Heart left ventricle (tissue), 16 donors: ENCODE measurements around the gene ACRV1. TPM values are rescaled to one million over a fixed set of nuclear protein-coding genes. Genes with fewer than 3 reads are reported as not detected.

Experiments used
- ATAC-seq, 4 donors: fragments of 200-7000 bp; cut with Tn5 transposase; one replicate each; pipeline ENCODE4 v1.9.1; 2020 to 2022; ENCODE audit warnings: moderate library complexity in 4 of 4, mild to moderate bottlenecking in 3 of 4, moderate number of reproducible peaks in 1 of 4
- DNase-seq, 5 donors: peaks; one replicate each; pipeline ENCODE4 v3.0.0-alpha.2; 2020
- H3K27ac ChIP-seq, 12 donors: fragments of 200-600 bp; sonication (generic) in 4 of 12; one replicate each; pipeline versions ENCODE4 v1.5.0 to v1.8.0; 2016 to 2022; ENCODE audit warnings: mild to moderate bottlenecking in 2 of 12
- H3K27me3 ChIP-seq, 9 donors: fragments of 200-600 bp; sonication (generic) in 2 of 9; one replicate each; pipeline versions ENCODE4 v1.5.1 to v1.8.0; 2016 to 2022; ENCODE audit warnings: mild to moderate bottlenecking in 3 of 9
- H3K36me3 ChIP-seq, 9 donors: fragments of 200-600 bp; sonication (generic) in 2 of 9; one replicate each; pipeline versions ENCODE4 v1.5.0 to v1.8.0; 2018 to 2022; ENCODE audit warnings: mild to moderate bottlenecking in 2 of 9
- H3K4me1 ChIP-seq, 12 donors: fragments of 200-600 bp; sonication (generic) in 4 of 12; one replicate each; pipeline versions ENCODE4 v1.5.0 to v1.8.0; 2016 to 2022; ENCODE audit warnings: mild to moderate bottlenecking in 3 of 12
- H3K4me3 ChIP-seq, 12 donors: fragments of 200-600 bp; sonication (generic) in 4 of 12; one replicate each; pipeline versions ENCODE4 v1.5.0 to v1.8.0; 2017 to 2022; ENCODE audit warnings: mild to moderate bottlenecking in 9 of 12, moderate library complexity in 4 of 12
- H3K9me3 ChIP-seq, 12 donors: fragments of 200-600 bp; sonication (generic) in 4 of 12; one replicate each; pipeline versions ENCODE4 v1.5.0 to v1.8.0; 2016 to 2022; ENCODE audit warnings: mild to moderate bottlenecking in 1 of 12
- POLR2A ChIP-seq, 2 donors: fragments of 450-650 bp; IDR thresholded peaks; one replicate each; pipeline ENCODE4 v1.6.1; 2017; ENCODE audit warnings: antibody characterized with exemption in 2 of 2, mild to moderate bottlenecking in 2 of 2, moderate library complexity in 2 of 2
- WGBS, 4 donors: extraction: QIAGEN DNeasy Blood & Tissue Kit in 2 of 4; methylation state at CpG; one replicate each; pipeline versions ENCODE4 v1.1.5 to v1.1.7; 2013 to 2018; 5-methylcytosine and 5-hydroxymethylcytosine counted together
- intact Hi-C, 10 donors: fragments of 100-400 bp; cut with DNase I; formaldehyde crosslinking; loops; one replicate each; pipeline versions ENCODE4 v1.11.1 to v1.14.2; 2022
- polyA plus RNA-seq, 2 donors: library from polyadenylated mRNA; stranded (reverse); fragments of 200-250 nt; gene quantifications; one replicate each; pipeline ENCODE4 v1.2.3, GENCODE V29; 2013
- total RNA-seq, 9 donors: library from RNA; depleted of rRNA in 2 of 9; stranded (reverse); fragments of >200 nt in 2 of 9; fragmentation: NEBNext Ultra II Directional in 3 of 9; extraction: Animal tissue kit (Norgen Biotek cat#: 25700) in 3 of 9; gene quantifications; one replicate each; pipeline versions ENCODE4 v1.1.0 to v1.2.4, GENCODE V29; 2016 to 2023
- TF ChIP-seq, protein P1 (sequence below), 12 donors: fragments of 200-600 bp; sonication (generic) in 4 of 12; IDR thresholded peaks; one replicate each; pipeline versions ENCODE4 v1.5.0 to v1.8.0; 2018 to 2022; ENCODE audit warnings: antibody characterized with exemption in 12 of 12, mild to moderate bottlenecking in 5 of 12
- donor health status: ischemic (EF 13 %, LVEDD 7.1; RV severe dilation, severe dysfunction).
- donor health status: healthy with polysubstance abuse.
- donor health status: DM: no; HTN: yes; CAD: no.
- donor health status: DM: no; HTN: no; CAD: no.
- donor health status: ischemic (EF 25% LVEDD 6.9; RV normal size, moderate dysfunction).
- donor health status: ischemic (EF 25% LVEDD 5.7; RV mildly dilated, moderate dysfunction).
- donor health status: healthy.
- donor health status: DM: yes; HTN: yes; CAD: no.
- donor health status: ischemic (EF 35%, LVEDD 5.7; RV mildly dilated, moderate dysfunction).
- donor health status: nonischemic (EF 11% LVEDD 7.7; RV severe dilation, severe dysfunction).
- donor health status: DM: yes; HTN: yes; CAD: no.
- donor health status: PGD.
- donor health status: ischemic (EF 29% LVEDD 5.4; RV normal size, mild dysfunction).
- donor health status: nonischemic (EF 23%, LVEDD 6.1; RV moderate dilation, normal function).

The ACRV1 gene
- total and polyA plus RNA-seq, 11 donors: not detected

DNA sequence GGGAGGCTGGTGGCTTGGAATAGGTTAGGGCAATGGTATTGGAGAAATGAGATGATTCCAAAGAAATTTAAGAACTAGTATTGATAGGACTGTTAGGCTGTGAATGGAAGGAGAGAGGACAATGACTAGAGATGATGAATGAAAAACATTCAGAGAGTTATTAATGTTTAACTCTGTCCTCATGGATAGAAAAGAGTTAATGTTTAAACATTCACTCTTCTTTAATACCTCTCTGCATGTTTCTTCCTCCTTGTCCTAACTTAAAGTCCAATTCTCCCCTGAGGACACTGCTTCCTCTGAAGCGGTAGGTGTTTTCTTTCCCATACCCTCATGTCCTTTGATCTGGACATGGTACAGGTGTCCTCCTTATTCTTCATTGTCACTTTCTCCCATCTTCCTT, 42.3 kb downstream of the ACRV1 start:
- TF ChIP-seq POLR2A (IDR thresholded peaks at IDR 0.05): no peak
- TF ChIP-seq, protein P1, sequence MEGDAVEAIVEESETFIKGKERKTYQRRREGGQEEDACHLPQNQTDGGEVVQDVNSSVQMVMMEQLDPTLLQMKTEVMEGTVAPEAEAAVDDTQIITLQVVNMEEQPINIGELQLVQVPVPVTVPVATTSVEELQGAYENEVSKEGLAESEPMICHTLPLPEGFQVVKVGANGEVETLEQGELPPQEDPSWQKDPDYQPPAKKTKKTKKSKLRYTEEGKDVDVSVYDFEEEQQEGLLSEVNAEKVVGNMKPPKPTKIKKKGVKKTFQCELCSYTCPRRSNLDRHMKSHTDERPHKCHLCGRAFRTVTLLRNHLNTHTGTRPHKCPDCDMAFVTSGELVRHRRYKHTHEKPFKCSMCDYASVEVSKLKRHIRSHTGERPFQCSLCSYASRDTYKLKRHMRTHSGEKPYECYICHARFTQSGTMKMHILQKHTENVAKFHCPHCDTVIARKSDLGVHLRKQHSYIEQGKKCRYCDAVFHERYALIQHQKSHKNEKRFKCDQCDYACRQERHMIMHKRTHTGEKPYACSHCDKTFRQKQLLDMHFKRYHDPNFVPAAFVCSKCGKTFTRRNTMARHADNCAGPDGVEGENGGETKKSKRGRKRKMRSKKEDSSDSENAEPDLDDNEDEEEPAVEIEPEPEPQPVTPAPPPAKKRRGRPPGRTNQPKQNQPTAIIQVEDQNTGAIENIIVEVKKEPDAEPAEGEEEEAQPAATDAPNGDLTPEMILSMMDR (IDR thresholded peaks at IDR 0.05): no peak
- ATAC-seq (no peak), DNase-seq (no peak)
- 83 to 92% (median 89%) methylated on average over 1 of the region's 1 CpG for WGBS, 4 donors
- intact Hi-C loops: no loop called here
- Histone ChIP-seq H3K36me3 (peaks cover 0 to 5% (median 0%) of the 10 kb centered on the region in 9 donors), H3K4me3 (no peak overlapping the region), H3K4me1 (no peaks in the 10 kb centered on the region), H3K27me3 (no peaks in the 10 kb centered on the region), H3K9me3 (no peaks in the 10 kb centered on the region), H3K27ac (no peak overlapping the region)

DNA sequence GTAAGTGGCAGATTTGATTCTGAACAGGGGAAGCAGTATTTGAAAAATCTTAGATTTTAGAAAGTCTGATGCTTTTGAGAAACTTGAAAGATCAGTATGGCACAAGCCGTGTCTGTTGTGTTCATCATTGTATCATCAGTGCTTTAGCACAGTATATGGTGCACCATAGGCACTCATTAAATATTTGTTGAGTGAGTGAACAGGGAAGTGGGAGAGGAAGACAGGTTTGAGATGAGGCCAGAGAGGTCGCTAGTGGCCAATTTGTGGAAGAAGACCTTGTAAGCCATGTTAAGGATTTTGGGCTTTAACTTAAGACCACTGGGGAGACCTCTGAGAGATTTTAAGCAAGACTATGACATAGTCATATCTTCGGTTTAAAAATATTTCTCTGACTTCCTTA, 42.8 kb downstream of the ACRV1 start:
- no peaks in the 10 kb centered on the region for H3K4me1 ChIP-seq
- ATAC-seq (no peak), DNase-seq (no peak)
- H3K27ac ChIP-seq: no peak overlapping the region
- TF ChIP-seq POLR2A (IDR thresholded peaks at IDR 0.05): no peak
- TF ChIP-seq, protein P1 (IDR thresholded peaks at IDR 0.05): no peak
- intact Hi-C loops: no loop called here
- no peaks in the 10 kb centered on the region for H3K9me3 ChIP-seq
- H3K4me3 ChIP-seq: no peak overlapping the region
- H3K36me3 ChIP-seq: peaks cover 0 to 5% (median 0%) of the 10 kb centered on the region in 9 donors
- WGBS, 4 donors: 85 to 89% (median 88%) methylated on average over 3 of the region's 3 CpGs
- H3K27me3 ChIP-seq: no peaks in the 10 kb centered on the region

- no peak for ATAC-seq
- H3K4me3 ChIP-seq: peak overlapping the region in 1 of 12 donors; percentile 79
- H3K27me3 ChIP-seq: no peaks in the 10 kb centered on the region
- DNase-seq: no peak
- WGBS, 4 donors: 67 to 78% (median 71%) methylated on average over 7 of the region's 7 CpGs
- H3K4me1 ChIP-seq: peaks cover 4 to 23% (median 15%) of the 10 kb centered on the region in 12 donors
- H3K9me3 ChIP-seq: no peaks in the 10 kb centered on the region
- intact Hi-C loops: loop anchor here in 7 of 10 donors (5.0 to 10.0 kb wide), 9 partner anchors 35 to 637 kb away; partner anchors contain the start of genes HYLS1 (in 2 of the 7), STT3A (in 2 of the 7), EI24 (in 1 of the 7) and FEZ1 (in 1 of the 7)
- peaks cover 0 to 4% (median 0%) of the 10 kb centered on the region in 9 donors for H3K36me3 ChIP-seq
- TF ChIP-seq, protein P1 (IDR thresholded peaks at IDR 0.05): no peak
- TF ChIP-seq POLR2A (IDR thresholded peaks at IDR 0.05): no peak
- H3K27ac ChIP-seq: no peak overlapping the region
Measured at GRCh38 chr11:125627236-125627910, 53.3 kb downstream of the ACRV1 start.

DNA sequence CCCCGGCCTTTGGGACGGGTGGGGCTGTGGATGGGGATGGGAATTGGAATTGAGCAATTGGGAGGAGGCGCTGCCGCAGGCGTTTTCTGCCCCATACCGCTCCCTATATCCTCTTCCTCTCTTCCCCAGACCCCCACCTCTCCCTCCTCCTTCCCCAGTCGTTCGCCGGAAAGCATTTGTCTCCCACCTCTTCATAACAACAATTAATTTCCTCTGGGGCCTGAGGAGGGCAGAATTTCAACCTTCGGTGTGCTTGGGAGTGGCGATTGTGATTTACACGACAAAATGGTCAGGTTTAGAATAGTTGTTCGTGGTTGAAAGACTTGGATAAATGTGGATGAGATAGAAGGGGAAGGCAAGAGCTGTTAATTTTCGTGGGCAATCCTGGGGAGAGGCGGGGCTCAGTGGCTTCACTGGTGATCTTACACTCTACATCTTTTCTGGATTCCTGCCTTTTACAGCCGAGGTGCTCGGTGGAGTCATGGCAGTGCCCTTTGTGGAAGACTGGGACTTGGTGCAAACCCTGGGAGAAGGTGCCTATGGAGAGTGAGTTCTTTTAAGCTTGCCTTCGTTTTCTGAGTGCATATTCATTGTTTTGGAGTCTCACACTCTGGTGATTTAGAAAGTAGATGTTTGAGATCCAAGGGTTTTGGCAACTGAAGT, 54.2 kb downstream of the ACRV1 start:
- no peak for TF ChIP-seq POLR2A (IDR thresholded peaks at IDR 0.05)
- TF ChIP-seq, protein P1 (IDR thresholded peaks at IDR 0.05): peak in 2 of 12 donors; percentile 20 to 26
- no peaks in the 10 kb centered on the region for H3K27me3 ChIP-seq
- peaks cover 0 to 14% (median 7%) of the 10 kb centered on the region in 9 donors for H3K36me3 ChIP-seq
- no peaks in the 10 kb centered on the region for H3K9me3 ChIP-seq
- peak in 2 of 4 donors; percentile 16 to 30 for ATAC-seq
- intact Hi-C loops: loop anchor here in 7 of 10 donors (5.0 to 10.0 kb wide), 9 partner anchors 34 to 638 kb away; partner anchors contain the start of genes HYLS1 (in 2 of the 7), STT3A (in 2 of the 7), EI24 (in 1 of the 7) and FEZ1 (in 1 of the 7)
- peaks cover 4 to 23% (median 15%) of the 10 kb centered on the region in 12 donors for H3K4me1 ChIP-seq
- peak overlapping the region in 9 of 12 donors; percentile 86 to 98 (median 95) for H3K27ac ChIP-seq
- H3K4me3 ChIP-seq: peak overlapping the region; percentile 40 to 80 (median 74)
- no peak for DNase-seq
- WGBS, 4 donors: 0 to 1% (median 1%) methylated on average over 17 to 18 of the region's 18 CpGs
